ENCODE results near the gene TWIST2. TPM values are rescaled to one million over a fixed set of nuclear protein-coding genes. Genes with fewer than 3 reads are reported as not detected.

Gene TWIST2
- total RNA-seq: 10 to 100 TPM; 37.4 to 51.6 (median 47.4) TPM

DNA sequence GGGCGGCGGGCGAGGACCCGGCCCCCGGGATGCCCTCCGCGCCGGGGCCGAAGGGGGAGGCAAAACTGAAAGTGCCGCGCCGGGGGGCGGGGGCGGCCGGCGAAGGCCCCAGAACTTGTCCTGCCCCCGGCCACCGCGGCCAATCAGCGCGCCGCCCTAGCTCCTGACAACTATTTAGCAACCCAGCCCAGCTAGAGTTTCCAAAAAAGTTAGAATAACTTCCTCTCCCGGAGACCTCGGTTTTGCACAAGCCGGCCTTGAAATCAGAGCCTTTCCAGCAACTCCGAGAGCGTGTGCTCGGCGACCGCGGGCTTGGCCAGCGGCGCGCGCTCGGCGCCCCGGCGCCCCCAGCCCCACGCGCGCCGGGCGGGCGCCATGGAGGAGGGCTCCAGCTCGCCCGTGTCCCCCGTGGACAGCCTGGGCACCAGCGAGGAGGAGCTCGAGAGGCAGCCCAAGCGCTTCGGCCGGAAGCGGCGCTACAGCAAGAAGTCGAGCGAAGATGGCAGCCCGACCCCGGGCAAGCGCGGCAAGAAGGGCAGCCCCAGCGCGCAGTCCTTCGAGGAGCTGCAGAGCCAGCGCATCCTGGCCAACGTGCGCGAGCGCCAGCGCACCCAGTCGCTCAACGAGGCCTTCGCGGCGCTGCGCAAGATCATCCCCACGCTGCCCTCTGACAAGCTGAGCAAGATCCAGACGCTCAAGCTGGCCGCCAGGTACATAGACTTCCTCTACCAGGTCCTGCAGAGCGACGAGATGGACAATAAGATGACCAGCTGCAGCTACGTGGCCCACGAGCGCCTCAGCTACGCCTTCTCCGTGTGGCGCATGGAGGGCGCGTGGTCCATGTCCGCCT is at the start of gene TWIST2:
TSS of gene TWIST2 (plus strand) at position 245 of the 850 bp plus-strand sequence. CDS start at position 376, 131 bp downstream.
- H3K4me3 ChIP-seq: peak within 1 kb of the TSS; percentile 63 to 89 (median 74)
- peaks cover 14 to 67% (median 51%) of the 10 kb centered on the region in 4 donors for H3K4me1 ChIP-seq
- peak; percentile 50 to 88 for TF ChIP-seq POLR2AphosphoS5 (IDR thresholded peaks at IDR 0.05)
- TF ChIP-seq CTCF (IDR thresholded peaks at IDR 0.05): peak; percentile 3 to 25 (median 9)
- no peak for TF ChIP-seq EP300 (IDR thresholded peaks at IDR 0.05)
- peak; percentile 50 for TF ChIP-seq POLR2A (IDR thresholded peaks at IDR 0.05; ENCODE audit: low read depth)
- under 1% methylated on average over 68 of the region's 90 CpGs for WGBS
- H3K27ac ChIP-seq (replicated peaks in 1 of 4): peak within 1 kb of the TSS; percentile 79 to 93 (median 86)
- intact Hi-C loops (cut with DNase I): loop anchor here (10.0 kb wide), 1 partner anchor 97 kb away; no protein-coding TSS in a partner anchor
- H3K27me3 ChIP-seq: peaks cover 0 to 47% (median 0%) of the 10 kb centered on the region in 4 donors
- DNase-seq (ENCODE audit: extremely low spot score): peak; percentile 94
- no peaks in the 10 kb centered on the region for H3K36me3 ChIP-seq
- H3K9me3 ChIP-seq: no peaks in the 10 kb centered on the region

GRCh38 chr2:238801791-238802190 is 46.1 kb upstream of the TWIST2 start:
- Histone ChIP-seq H3K27ac (replicated peaks in 1 of 4) (no peak overlapping the region), H3K4me1 (peaks cover 0 to 19% (median 12%) of the 10 kb centered on the region in 4 donors), H3K4me3 (no peak overlapping the region), H3K9me3 (no peaks in the 10 kb centered on the region), H3K36me3 (no peaks in the 10 kb centered on the region), H3K27me3 (peaks cover 0 to 8% (median 0%) of the 10 kb centered on the region in 4 donors)
- intact Hi-C loops (cut with DNase I): no loop called here
- WGBS: 96% methylated on average over 8 of the region's 8 CpGs
- TF ChIP-seq POLR2AphosphoS5 (IDR thresholded peaks at IDR 0.05) (no peak), EP300 (IDR thresholded peaks at IDR 0.05) (no peak), CTCF (IDR thresholded peaks at IDR 0.05) (no peak)
- no peak for DNase-seq (ENCODE audit: extremely low spot score)

GRCh38 chr2:238802957-238803356 is 44.9 kb upstream of the TWIST2 start:
- H3K4me1 ChIP-seq: peaks cover 0 to 19% (median 12%) of the 10 kb centered on the region in 4 donors
- intact Hi-C loops (cut with DNase I): no loop called here
- DNase-seq (ENCODE audit: extremely low spot score): no peak
- H3K9me3 ChIP-seq: no peaks in the 10 kb centered on the region
- 41% methylated on average over 4 of the region's 4 CpGs for WGBS
- H3K27me3 ChIP-seq: no peaks in the 10 kb centered on the region
- TF ChIP-seq POLR2A (IDR thresholded peaks at IDR 0.05; ENCODE audit: low read depth) (no peak), POLR2AphosphoS5 (IDR thresholded peaks at IDR 0.05) (peak in 1 of 2 donors; percentile 44)
- H3K4me3 ChIP-seq: no peak overlapping the region
- H3K27ac ChIP-seq (replicated peaks in 1 of 4): no peak overlapping the region
- no peaks in the 10 kb centered on the region for H3K36me3 ChIP-seq

GRCh38 chr2:238803996-238804870 is 43.7 kb upstream of the TWIST2 start:
- DNase-seq (ENCODE audit: extremely low spot score): peak; percentile 83
- intact Hi-C loops (cut with DNase I): no loop called here
- Histone ChIP-seq H3K4me1 (peaks cover 0 to 19% (median 12%) of the 10 kb centered on the region in 4 donors), H3K27ac (replicated peaks in 1 of 4) (no peak overlapping the region), H3K27me3 (no peaks in the 10 kb centered on the region), H3K4me3 (no peak overlapping the region), H3K36me3 (no peaks in the 10 kb centered on the region), H3K9me3 (peaks cover 0 to 12% (median 8%) of the 10 kb centered on the region in 4 donors)
- WGBS: 65% methylated on average over 16 of the region's 17 CpGs
- no peak for TF ChIP-seq POLR2AphosphoS5 (IDR thresholded peaks at IDR 0.05)
- no peak for TF ChIP-seq CTCF (IDR thresholded peaks at IDR 0.05)
- TF ChIP-seq POLR2A (IDR thresholded peaks at IDR 0.05; ENCODE audit: low read depth): no peak
- no peak for TF ChIP-seq EP300 (IDR thresholded peaks at IDR 0.05)

Measured in esophagus muscularis mucosa (tissue), 4 donors.